DND-41 (cell line): ENCODE results near the gene CTNNBL1.

ENCODE experiments used
- ATAC-seq: fragments of 200-7000 bp; cut with Tn5 transposase; 3 replicates; pipeline ENCODE4 v1.9.1; 2021; ENCODE audit warnings: low read depth; ENCODE audit not compliant: insufficient read depth
- DNase-seq: peaks from one replicate; pipeline ENCODE4 v3.0.0-alpha.2; 2020
- H2AFZ ChIP-seq: 2 replicates; pipeline ENCODE4 v1.6.0; 2012; ENCODE audit warnings: low read depth, low read length
- H3K27ac ChIP-seq: 2 replicates; pipeline ENCODE4 v1.5.1; 2012; ENCODE audit warnings: low read length, inconsistent platforms
- H3K27me3 ChIP-seq: fragments of 200-600 bp; sonication (generic); 2 replicates; pipeline ENCODE4 v1.6.0; 2012; ENCODE audit warnings: low read length, mild to moderate bottlenecking, inconsistent platforms; ENCODE audit not compliant: insufficient read depth, poor library complexity
- H3K36me3 ChIP-seq: 2 replicates; pipeline ENCODE4 v1.5.1; 2012; ENCODE audit warnings: low read length, inconsistent platforms; ENCODE audit not compliant: insufficient read depth
- H3K4me1 ChIP-seq: 2 replicates; pipeline ENCODE4 v1.5.1; 2012; ENCODE audit warnings: mild to moderate bottlenecking, low read length; ENCODE audit not compliant: insufficient read depth
- H3K4me2 ChIP-seq: 2 replicates; pipeline ENCODE4 v1.6.0; 2012; ENCODE audit warnings: mild to moderate bottlenecking, moderate library complexity, low read length, inconsistent platforms; ENCODE audit not compliant: insufficient read depth
- H3K4me3 ChIP-seq, 2 experiments: fragments of 200-600 bp in 1 of 2; shearing (Covaris generic) in 1 of 2; 2 replicates each; pipeline ENCODE4 v1.5.1; 2012 to 2016; ENCODE audit warnings: inconsistent platforms in 2 of 2, low read length in 2 of 2, mild to moderate bottlenecking in 2 of 2, low read depth in 1 of 2, moderate library complexity in 1 of 2
- H3K79me2 ChIP-seq: 2 replicates; pipeline ENCODE4 v1.6.0; 2012; ENCODE audit warnings: low read length, inconsistent platforms; ENCODE audit not compliant: insufficient read depth
- H3K9ac ChIP-seq: 2 replicates; pipeline ENCODE4 v1.6.0; 2012; ENCODE audit warnings: low read depth, mild to moderate bottlenecking, inconsistent platforms, low read length, moderate library complexity
- H3K9me3 ChIP-seq: 2 replicates; pipeline ENCODE4 v1.5.1; 2012; ENCODE audit warnings: low read length, moderate library complexity, mild to moderate bottlenecking, inconsistent platforms; ENCODE audit not compliant: insufficient read depth, severe bottlenecking
- H4K20me1 ChIP-seq: 2 replicates; pipeline ENCODE4 v1.6.0; 2012; ENCODE audit warnings: low read length; ENCODE audit not compliant: insufficient read depth
- EZH2 ChIP-seq: IDR thresholded peaks from 3 replicates; pipeline ENCODE4 v1.6.1; 2012; ENCODE audit warnings: borderline replicate concordance, low read depth, mild to moderate bottlenecking, moderate library complexity, low read length, inconsistent platforms; ENCODE audit not compliant: severe bottlenecking
- TF ChIP-seq, protein P1 (sequence below): IDR thresholded peaks from 2 replicates; pipeline ENCODE4 v1.5.1; 2012; ENCODE audit warnings: borderline replicate concordance, low read length, moderate library complexity, mild to moderate bottlenecking; ENCODE audit not compliant: poor library complexity, severe bottlenecking; ENCODE audit errors: extremely low read depth

CTNNBL1 gene

DNA sequence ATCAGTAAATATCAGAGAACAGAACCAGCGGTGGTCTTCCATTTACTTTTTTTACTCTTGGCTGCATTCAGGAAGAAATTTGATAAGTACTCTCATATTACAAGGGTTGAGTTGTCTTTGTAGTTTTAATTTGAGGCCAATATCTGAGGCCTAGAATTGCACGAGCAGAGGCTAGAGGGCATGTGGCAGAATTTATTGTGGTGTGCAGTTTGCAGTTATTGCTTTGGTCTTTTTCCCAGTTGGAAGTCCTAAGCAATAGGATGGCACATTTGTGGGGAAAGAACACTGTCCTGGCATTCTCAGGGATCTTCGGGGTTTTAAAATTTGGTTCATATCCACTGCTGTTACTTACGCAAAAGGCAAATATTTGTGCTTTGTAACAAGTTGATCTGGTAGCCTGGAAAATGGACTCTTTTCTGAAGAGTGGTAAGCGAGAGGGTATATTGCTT, 66.0 kb downstream of the CTNNBL1 start:
- Histone ChIP-seq H3K9ac (no peak overlapping the region), H3K9me3 (no peaks in the 10 kb centered on the region), H3K4me3 (no peak overlapping the region), H3K27ac (no peak overlapping the region), H2AFZ (no peak overlapping the region), H3K4me1 (no peaks in the 10 kb centered on the region), H3K4me2 (no peak overlapping the region), H3K79me2 (no peaks in the 10 kb centered on the region), H3K27me3 (no peaks in the 10 kb centered on the region), H4K20me1 (no peaks in the 10 kb centered on the region), H3K36me3 (peaks cover 35% of the 10 kb centered on the region)
- DNase-seq = no peak
- ATAC-seq = no peak
- TF ChIP-seq EZH2 = no peak
- TF ChIP-seq, protein P1, sequence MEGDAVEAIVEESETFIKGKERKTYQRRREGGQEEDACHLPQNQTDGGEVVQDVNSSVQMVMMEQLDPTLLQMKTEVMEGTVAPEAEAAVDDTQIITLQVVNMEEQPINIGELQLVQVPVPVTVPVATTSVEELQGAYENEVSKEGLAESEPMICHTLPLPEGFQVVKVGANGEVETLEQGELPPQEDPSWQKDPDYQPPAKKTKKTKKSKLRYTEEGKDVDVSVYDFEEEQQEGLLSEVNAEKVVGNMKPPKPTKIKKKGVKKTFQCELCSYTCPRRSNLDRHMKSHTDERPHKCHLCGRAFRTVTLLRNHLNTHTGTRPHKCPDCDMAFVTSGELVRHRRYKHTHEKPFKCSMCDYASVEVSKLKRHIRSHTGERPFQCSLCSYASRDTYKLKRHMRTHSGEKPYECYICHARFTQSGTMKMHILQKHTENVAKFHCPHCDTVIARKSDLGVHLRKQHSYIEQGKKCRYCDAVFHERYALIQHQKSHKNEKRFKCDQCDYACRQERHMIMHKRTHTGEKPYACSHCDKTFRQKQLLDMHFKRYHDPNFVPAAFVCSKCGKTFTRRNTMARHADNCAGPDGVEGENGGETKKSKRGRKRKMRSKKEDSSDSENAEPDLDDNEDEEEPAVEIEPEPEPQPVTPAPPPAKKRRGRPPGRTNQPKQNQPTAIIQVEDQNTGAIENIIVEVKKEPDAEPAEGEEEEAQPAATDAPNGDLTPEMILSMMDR = no peak

DNA sequence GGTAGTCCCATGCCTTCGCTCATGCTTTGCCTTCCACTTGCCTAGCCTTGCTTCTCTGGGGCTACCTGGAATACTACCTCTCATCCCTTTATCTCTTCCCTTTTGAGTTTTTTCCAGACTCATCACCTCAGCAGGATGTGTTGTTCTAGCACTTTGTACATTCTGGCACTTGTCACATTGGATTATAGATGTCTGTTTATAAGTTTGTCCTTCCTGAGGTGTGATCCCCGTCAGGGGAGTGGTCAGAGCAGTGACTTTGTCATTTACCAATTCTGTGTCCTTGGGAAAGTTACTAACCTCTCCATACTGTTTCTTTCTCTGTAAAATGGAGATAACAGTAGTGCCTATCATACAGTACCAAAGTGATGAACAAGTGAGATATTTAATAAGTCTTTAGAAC, 66.5 kb downstream of the CTNNBL1 start:
- Histone ChIP-seq H3K36me3 (peaks cover 40% of the 10 kb centered on the region), H3K27me3 (no peaks in the 10 kb centered on the region), H3K9ac (no peak overlapping the region), H3K4me1 (no peaks in the 10 kb centered on the region), H3K79me2 (no peaks in the 10 kb centered on the region), H4K20me1 (no peaks in the 10 kb centered on the region), H3K4me2 (no peak overlapping the region), H3K4me3 (no peak overlapping the region), H3K9me3 (no peaks in the 10 kb centered on the region), H2AFZ (no peak overlapping the region), H3K27ac (no peak overlapping the region)
- TF ChIP-seq EZH2 = no peak
- TF ChIP-seq, protein P1 = no peak
- DNase-seq (no peak), ATAC-seq (no peak)

DNA sequence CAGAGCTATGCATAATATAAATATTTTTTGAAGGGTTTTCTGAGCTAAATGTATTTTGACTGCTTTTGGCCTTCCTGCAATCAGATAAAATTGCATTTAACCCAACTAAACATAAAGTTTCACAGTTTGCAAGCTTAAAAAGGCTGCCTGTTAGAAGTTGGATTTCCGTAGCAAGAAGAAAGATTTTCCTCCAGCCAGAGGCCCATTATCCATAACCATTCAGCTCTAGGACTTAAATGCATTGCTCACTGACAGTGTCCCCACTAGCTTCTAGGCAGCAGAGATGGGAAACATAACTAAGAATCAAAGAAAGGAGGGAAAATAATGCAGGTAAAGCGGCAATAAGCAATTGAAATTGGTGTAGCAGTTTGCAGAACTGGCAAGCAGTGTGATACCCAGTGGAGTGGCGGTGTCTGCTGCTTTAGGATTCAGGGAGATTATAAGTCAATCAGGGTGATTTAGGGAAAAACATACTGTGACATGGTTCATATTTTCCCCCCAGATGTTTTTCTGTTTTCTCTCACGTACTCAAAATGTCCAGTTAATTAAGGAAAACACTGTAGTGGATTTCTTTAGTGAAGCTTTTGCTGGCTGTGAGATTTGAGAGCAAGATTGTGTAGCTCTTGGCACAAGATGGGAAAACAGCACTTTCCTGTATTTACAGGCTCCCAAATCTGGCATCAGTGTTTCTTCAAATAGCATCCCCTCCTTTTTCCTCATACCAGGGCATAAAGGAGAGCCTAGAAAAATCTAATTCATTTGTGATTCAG, 69.1 kb downstream of the CTNNBL1 start:
- H3K4me2 ChIP-seq = no peak overlapping the region
- no peaks in the 10 kb centered on the region for H4K20me1 ChIP-seq
- no peak for ATAC-seq
- H3K27me3 ChIP-seq = no peaks in the 10 kb centered on the region
- no peak overlapping the region for H3K27ac ChIP-seq
- TF ChIP-seq, protein P1 = no peak
- no peak for TF ChIP-seq EZH2
- H3K4me1 ChIP-seq = no peaks in the 10 kb centered on the region
- no peak overlapping the region for H2AFZ ChIP-seq
- H3K9ac ChIP-seq = no peak overlapping the region
- H3K36me3 ChIP-seq = peaks cover 48% of the 10 kb centered on the region
- H3K79me2 ChIP-seq = no peaks in the 10 kb centered on the region
- H3K9me3 ChIP-seq = no peaks in the 10 kb centered on the region
- no peak for DNase-seq
- no peak overlapping the region for H3K4me3 ChIP-seq
